ENCODE results near the gene BEAN1. TPM values are rescaled to one million over a fixed set of nuclear protein-coding genes. Genes with fewer than 3 reads are reported as not detected.

BEAN1 gene, protein sequence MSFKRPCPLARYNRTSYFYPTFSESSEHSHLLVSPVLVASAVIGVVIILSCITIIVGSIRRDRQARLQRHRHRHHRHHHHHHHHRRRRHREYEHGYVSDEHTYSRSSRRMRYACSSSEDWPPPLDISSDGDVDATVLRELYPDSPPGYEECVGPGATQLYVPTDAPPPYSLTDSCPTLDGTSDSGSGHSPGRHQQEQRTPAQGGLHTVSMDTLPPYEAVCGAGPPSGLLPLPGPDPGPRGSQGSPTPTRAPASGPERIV
- polyA plus RNA-seq (2012; ENCODE audit: low read depth, missing spikeins): not detected

DNA sequence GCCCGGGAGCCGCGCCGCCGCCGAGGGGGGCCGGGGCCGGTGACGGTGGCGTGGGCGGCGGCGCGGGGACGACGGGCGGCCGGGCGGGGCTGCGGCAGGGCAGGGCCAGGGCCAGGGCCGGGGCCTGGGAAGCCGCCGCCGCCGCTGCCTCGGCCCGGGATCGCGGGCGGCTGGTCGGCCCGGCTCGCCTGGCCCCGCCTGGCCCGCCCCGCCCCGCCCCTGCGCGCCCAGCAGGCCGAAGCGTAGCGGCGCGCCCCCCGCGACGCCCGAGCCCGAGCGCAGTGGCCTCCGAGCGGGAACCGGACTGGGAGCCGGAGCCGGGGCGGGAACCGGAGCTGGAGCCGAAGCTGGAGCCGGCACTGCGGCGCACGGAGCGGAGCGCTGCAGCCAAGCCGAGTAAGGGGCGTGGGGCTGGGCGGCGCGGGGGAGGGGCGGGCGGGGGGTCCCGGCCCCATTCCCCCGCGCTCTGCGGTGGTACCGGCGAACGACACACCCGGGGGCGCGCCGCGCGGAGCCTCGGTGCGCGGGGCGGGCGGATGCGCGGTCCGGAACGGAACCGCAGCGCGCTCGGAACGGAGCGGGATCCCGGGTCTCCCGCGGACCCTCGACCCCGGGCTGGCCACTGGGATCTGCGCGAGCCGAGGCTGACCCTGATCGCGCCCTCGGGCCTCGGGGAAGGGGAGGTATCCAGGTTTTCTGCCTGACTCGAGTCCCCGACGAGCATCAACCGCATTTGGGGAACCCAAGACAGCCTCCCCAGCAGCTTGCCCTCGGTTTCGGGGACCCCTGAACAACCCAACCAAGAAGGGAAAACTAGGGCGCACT lies at the start of gene BEAN1:
Gene BEAN1 (plus strand): TSS at position 260 of the 825 bp plus-strand sequence. CDS start 10,382 bp downstream, outside the sequence.
- no peak for TF ChIP-seq POLR2A (IDR thresholded peaks at IDR 0.05; ENCODE audit: low read depth, low read length)
- no peak for TF ChIP-seq POLR2AphosphoS5 (IDR thresholded peaks at IDR 0.05; ENCODE audit: low read depth, low read length)
- no peak for TF ChIP-seq SPI1 (IDR thresholded peaks at IDR 0.05; ENCODE audit: low read depth, low read length)
- TF ChIP-seq POU2F2 (IDR thresholded peaks at IDR 0.05; ENCODE audit: low read depth, low read length): no peak
- TF ChIP-seq TAF1 (IDR thresholded peaks at IDR 0.05; ENCODE audit: low read depth, low read length): no peak
- no peak for TF ChIP-seq PAX5 (IDR thresholded peaks at IDR 0.05; ENCODE audit: insufficient read depth, low read length, severe bottlenecking)
- DNase-seq (ENCODE audit: insufficient read length, low spot score) (no peak), FAIRE-seq (no peak)

DNA sequence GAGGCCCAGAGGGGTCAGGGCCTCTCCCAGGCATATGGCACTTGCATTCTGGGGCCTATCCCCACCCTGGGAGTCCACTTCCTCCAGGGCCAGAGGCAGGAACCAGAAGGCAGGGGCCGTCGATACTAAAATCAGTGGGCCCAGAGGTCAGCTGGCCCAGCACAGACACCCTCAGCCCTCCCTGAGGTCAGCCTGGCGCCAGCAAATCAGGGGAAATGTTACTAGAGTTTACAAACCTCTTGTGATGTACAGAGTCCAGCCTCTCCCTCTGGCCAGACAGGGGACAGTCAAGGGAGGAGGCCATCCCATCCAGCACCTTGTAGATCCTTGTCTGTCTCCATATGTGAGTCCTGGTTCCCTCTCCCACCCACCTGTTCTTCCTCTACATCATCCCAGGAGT lies 49.8 kb upstream of the BEAN1 start:
- TF ChIP-seq PAX5 (IDR thresholded peaks at IDR 0.05; ENCODE audit: insufficient read depth, low read length, severe bottlenecking) (no peak), POLR2AphosphoS5 (IDR thresholded peaks at IDR 0.05; ENCODE audit: low read depth, low read length) (no peak)
- FAIRE-seq: no peak
- no peak for DNase-seq (ENCODE audit: insufficient read length, low spot score)

DNA sequence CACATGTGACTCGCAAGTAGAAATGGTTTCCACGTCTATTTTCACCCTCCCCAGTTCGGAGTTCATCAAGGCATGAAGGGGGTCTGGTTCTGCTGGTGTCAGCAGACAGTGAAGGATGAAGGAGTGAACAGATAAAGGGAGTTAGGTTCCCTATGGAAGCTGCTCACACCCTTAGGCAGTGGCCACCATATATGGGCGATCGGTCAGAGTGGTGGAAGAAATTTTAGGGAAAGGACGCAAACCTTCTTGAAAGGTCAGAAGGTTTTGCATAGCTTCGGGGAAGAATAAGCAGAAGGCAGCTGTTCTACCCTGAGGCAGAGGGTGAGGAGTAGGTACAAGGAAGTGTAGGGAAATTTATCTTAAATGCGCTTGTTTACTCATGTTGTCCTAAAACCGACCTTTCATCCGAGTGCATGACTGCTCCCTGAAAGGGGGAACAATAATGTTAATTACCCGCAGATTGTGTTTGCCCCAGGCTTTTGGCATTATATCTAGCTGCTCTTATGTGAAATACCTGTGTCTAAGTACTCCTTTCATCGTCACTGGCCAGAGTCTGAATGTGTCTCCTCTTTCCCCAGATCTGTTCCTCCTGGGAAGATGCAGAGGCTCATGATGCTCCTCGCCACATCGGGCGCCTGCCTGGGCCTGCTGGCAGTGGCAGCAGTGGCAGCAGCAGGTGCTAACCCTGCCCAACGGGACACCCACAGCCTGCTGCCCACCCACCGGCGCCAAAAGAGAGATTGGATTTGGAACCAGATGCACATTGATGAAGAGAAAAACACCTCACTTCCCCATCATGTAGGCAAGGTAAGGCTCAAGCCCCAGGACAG lies 48.1 kb upstream of the BEAN1 start:
- DNase-seq (ENCODE audit: insufficient read length, low spot score) (no peak), FAIRE-seq (no peak)
- TF ChIP-seq POLR2A (IDR thresholded peaks at IDR 0.05; ENCODE audit: low read depth, low read length) (no peak), TAF1 (IDR thresholded peaks at IDR 0.05; ENCODE audit: low read depth, low read length) (no peak), SPI1 (IDR thresholded peaks at IDR 0.05; ENCODE audit: low read depth, low read length) (no peak), POLR2AphosphoS5 (IDR thresholded peaks at IDR 0.05; ENCODE audit: low read depth, low read length) (no peak)

DNA sequence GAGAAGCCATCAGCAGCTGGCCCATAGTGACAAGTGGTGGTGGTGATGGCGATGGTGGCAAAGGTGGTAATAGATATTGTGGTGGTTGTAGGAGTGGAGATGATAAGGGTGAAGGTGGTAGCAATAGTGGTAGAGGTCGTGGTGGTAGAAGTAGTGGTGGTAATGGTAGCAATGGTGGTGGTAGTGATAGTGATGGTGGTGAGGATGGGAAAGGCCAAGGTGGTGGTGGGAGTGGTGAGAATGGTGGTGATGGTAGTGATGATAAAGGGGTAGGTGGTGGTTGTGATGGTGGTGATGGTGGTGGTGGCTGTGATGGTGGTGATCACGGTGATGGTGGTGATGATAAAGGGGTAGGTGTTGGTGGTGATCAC lies 47.5 kb upstream of the BEAN1 start:
- DNase-seq (ENCODE audit: insufficient read length, low spot score) (no peak), FAIRE-seq (no peak)
- no peak for TF ChIP-seq PAX5 (IDR thresholded peaks at IDR 0.05; ENCODE audit: insufficient read depth, low read length, severe bottlenecking)
- TF ChIP-seq POLR2A (IDR thresholded peaks at IDR 0.05; ENCODE audit: low read depth, low read length): no peak
- TF ChIP-seq TAF1 (IDR thresholded peaks at IDR 0.05; ENCODE audit: low read depth, low read length): no peak
- TF ChIP-seq POLR2AphosphoS5 (IDR thresholded peaks at IDR 0.05; ENCODE audit: low read depth, low read length): no peak
- no peak for TF ChIP-seq POU2F2 (IDR thresholded peaks at IDR 0.05; ENCODE audit: low read depth, low read length)
- TF ChIP-seq SPI1 (IDR thresholded peaks at IDR 0.05; ENCODE audit: low read depth, low read length): no peak

DNA sequence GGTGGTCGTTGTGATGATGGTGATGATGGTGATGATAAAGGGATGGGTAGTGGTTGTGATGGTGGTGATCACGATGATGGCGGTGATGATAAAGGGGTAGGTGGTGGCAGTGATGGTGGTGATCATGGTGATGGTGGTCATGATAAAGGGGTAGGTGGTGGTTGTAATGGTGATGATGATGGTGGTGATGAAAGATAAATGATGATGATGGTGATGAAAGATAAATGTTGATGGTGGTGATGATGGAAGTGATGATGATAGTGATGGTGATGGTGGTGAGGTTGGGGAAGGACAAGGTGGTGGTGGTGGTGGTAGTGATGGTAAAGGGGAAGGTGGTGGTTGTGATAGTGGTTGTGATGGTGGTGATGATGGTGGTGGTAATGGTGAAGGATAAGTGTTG lies 46.7 kb upstream of the BEAN1 start:
- TF ChIP-seq POLR2A (IDR thresholded peaks at IDR 0.05; ENCODE audit: low read depth, low read length) (no peak), SPI1 (IDR thresholded peaks at IDR 0.05; ENCODE audit: low read depth, low read length) (no peak), PAX5 (IDR thresholded peaks at IDR 0.05; ENCODE audit: insufficient read depth, low read length, severe bottlenecking) (no peak), POU2F2 (IDR thresholded peaks at IDR 0.05; ENCODE audit: low read depth, low read length) (no peak), POLR2AphosphoS5 (IDR thresholded peaks at IDR 0.05; ENCODE audit: low read depth, low read length) (no peak), TAF1 (IDR thresholded peaks at IDR 0.05; ENCODE audit: low read depth, low read length) (no peak)
- DNase-seq (ENCODE audit: insufficient read length, low spot score) (no peak), FAIRE-seq (no peak)

DNA sequence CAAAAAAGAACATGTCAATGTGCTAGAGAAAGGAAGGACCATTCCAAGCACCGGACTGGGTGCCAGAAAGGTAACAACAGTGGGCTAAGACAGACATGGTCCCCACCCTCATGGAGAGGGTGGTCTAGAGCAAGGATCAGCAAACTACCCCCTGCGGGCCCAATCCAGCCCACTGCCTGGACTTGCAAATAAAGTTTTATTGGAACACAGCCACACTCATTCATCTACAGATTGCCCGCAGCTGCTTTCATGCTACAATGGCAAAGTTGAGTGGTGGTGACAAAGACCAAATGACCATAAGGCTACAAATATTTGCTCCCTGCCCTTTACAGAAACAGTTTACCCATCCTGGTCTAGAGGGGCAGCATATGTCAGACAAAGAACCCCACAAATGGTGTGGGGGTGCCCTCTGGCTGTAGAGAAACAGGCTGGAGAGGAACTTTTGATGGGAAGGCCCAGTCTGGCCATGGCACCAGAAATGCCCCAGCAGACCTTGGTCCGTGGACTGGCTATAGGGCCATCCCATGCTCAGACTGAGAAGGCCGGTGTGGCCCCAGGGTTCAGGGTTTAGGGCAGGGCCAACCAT lies 45.4 kb upstream of the BEAN1 start:
- DNase-seq (ENCODE audit: insufficient read length, low spot score) (no peak), FAIRE-seq (no peak)
- TF ChIP-seq SPI1 (IDR thresholded peaks at IDR 0.05; ENCODE audit: low read depth, low read length) (no peak), POLR2AphosphoS5 (IDR thresholded peaks at IDR 0.05; ENCODE audit: low read depth, low read length) (no peak), PAX5 (IDR thresholded peaks at IDR 0.05; ENCODE audit: insufficient read depth, low read length, severe bottlenecking) (no peak), TAF1 (IDR thresholded peaks at IDR 0.05; ENCODE audit: low read depth, low read length) (no peak), POLR2A (IDR thresholded peaks at IDR 0.05; ENCODE audit: low read depth, low read length) (no peak), POU2F2 (IDR thresholded peaks at IDR 0.05; ENCODE audit: low read depth, low read length) (no peak)

DNA sequence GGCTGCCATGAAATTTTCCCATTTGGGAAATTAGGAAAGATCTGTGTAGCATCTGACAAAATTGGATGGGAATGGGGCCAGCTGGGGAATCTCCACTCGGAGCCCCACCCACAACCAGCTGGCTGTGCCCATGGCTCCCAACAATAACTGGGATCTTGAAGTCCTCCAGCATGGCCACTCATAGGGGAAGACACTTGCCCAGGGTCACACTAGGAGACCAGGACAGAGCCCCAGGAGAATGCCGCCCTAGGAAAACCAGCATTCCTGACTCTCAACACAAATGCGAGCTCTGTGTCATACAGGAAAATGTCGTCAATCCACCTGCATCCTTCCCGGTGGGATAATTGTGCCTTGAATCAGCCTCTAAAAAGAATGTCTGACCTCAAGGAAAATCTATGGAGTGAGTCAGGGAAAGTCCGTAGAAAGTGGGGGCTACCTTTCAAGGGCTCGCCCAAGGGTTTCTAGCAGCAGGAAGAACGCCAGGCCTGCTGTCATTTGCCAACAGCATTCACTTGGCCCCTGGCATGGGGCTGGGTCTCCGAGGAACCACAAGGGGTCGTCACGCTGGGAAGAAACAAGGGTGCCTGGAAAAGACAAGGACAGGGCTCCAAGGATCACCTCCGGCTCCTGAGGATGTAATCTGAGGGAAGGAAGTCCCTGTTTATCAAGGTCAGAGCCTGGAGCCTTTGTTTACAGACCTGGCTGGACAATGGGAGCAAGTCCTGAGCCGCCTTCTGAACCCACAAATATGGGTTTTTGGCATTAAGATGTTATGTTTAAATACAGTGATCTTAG lies 44.7 kb upstream of the BEAN1 start:
- no peak for TF ChIP-seq POLR2AphosphoS5 (IDR thresholded peaks at IDR 0.05; ENCODE audit: low read depth, low read length)
- TF ChIP-seq TAF1 (IDR thresholded peaks at IDR 0.05; ENCODE audit: low read depth, low read length): no peak
- no peak for TF ChIP-seq PAX5 (IDR thresholded peaks at IDR 0.05; ENCODE audit: insufficient read depth, low read length, severe bottlenecking)
- no peak for TF ChIP-seq POLR2A (IDR thresholded peaks at IDR 0.05; ENCODE audit: low read depth, low read length)
- TF ChIP-seq POU2F2 (IDR thresholded peaks at IDR 0.05; ENCODE audit: low read depth, low read length): no peak
- TF ChIP-seq SPI1 (IDR thresholded peaks at IDR 0.05; ENCODE audit: low read depth, low read length): no peak
- FAIRE-seq (no peak), DNase-seq (ENCODE audit: insufficient read length, low spot score) (no peak)

DNA sequence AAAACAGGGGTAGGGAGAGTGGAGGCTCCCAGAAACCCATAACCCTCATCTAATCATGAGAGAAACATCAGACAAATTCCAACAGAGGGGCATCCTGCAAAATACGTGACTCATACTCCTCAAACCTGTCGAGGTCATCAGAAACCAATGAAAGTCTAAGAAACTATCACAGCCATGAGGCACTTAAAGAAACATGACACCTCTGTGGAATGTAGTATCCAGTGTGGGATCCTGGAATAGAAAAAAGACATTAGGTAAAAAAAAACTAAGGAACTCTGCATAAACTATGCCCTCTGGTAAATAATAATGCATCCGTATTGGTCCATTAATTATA lies 44.2 kb upstream of the BEAN1 start:
- no peak for FAIRE-seq
- no peak for DNase-seq (ENCODE audit: insufficient read length, low spot score)

More for the DNA sequence above, 44.2 kb upstream of the BEAN1 start:
- TF ChIP-seq POU2F2 (IDR thresholded peaks at IDR 0.05; ENCODE audit: low read depth, low read length): no peak
- TF ChIP-seq TAF1 (IDR thresholded peaks at IDR 0.05; ENCODE audit: low read depth, low read length): no peak
- TF ChIP-seq POLR2A (IDR thresholded peaks at IDR 0.05; ENCODE audit: low read depth, low read length): no peak
- TF ChIP-seq SPI1 (IDR thresholded peaks at IDR 0.05; ENCODE audit: low read depth, low read length): no peak
- no peak for TF ChIP-seq POLR2AphosphoS5 (IDR thresholded peaks at IDR 0.05; ENCODE audit: low read depth, low read length)
- TF ChIP-seq PAX5 (IDR thresholded peaks at IDR 0.05; ENCODE audit: insufficient read depth, low read length, severe bottlenecking): no peak

Measured in GM12891 (cell line).